OCI-M2 (cell line): Measurements from ENCODE around the gene ZNF616.
"Not testable (repeated sequence)": the region's sequence is repeated elsewhere in the genome, so short reads cannot be mapped to it uniquely, and the experiment has no call there.

ENCODE experiments used
- DNase-seq: peaks from one replicate; lab custom pipeline; 2025; ENCODE audit not compliant: unreplicated experiment; lab: John Stamatoyannopoulos, UW

Gene ZNF616

DNA sequence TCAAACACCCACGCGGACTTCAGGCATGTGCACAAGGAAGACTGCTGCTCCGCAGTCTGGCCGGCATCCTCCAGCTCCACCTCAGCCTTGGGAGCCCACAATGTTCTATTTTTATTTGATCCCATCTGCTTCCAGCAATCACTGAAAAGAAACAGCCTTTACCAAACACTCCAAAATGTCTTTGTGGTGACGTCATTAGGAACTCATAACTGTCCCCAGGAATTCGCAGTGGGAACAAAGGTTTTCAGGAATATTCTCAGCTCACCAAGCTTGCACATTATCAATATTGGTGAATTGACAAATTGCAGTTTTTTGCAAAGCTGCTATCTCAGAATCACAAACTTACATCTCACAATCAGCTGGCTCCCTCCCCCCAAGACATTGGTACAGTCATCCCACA, 29.0 kb downstream of the ZNF616 start:
- DNase-seq: no peak

DNA sequence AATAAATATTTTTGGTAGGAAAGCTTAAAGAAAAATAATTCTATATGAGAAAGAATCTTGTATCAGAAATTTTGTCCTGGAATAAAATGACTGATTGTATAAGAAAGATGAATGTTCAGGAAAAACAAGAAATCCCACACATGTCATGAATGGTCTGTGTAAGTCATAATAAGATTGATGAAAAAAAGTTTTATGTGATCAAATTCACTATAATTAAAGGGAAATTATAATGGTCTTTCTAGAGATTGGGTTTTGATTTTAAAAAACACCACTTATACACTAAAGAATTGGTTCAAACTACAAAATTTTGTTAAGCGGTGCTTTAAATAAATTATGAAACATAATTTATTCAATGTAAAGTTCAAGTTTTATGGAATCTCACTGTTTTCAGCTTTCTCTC, 37.0 kb downstream of the ZNF616 start:
- no peak for DNase-seq

DNA sequence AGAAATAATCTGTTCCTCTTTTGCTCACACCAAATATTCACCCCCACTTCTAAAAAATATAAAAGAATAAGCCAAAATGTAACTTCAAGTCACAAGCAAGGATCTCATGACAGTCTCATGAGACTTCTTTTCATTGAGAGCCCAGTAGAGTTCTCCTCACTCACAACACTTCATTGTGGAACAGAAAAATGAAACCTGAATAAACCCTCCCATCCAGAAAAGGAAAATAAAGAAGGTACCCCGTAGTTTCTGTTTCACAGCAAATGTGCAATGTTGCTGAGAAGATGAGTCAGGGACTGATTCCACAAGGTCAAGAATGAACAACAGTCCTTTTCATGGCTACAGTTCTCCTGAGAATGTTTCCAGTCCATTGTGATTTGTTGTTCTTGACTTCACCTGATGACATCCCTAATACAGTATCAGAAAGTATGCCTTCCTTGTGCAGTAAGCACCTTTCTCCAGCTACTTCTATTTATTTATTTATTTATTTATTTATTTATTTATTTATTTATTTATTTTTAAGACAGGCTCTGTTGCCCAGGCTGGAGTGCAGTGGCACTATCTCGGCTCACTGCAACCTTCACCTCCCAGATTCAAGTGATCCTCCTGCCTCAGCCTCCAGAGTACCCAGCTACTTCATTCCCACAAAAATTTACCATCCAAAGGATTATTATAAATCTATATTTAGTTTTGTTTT, 37.7 kb downstream of the ZNF616 start:
- DNase-seq: no peak

DNA sequence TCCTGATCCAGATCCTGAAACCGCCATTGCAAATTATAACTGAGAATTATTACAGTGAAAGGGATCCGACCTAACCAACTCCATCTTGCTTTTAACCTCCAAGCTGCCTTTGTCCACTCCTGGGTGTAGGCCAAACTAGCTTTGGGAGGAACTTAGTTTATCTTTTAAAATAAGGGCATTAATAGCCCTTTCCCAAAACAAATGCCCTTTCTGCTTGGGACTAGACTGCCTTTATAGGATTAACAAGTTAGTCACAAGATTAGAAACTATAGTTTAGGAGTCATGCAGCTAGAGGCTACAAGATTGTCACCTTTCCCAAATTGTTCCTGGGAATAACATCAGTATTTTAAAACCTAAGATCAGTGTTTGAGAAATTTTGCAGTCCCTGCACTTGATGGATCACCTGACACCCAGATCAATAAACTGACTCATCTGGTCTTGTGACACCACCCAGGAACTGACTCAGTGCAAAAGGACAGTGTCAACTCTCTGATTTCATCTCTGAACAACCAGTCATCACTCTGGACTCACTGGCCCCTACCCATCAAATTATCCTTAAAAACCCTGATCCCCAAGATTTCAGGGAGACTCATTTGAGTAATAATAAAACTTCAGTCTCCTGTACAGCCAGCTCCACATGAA, 40.1 kb downstream of the ZNF616 start:
- no peak for DNase-seq

DNA sequence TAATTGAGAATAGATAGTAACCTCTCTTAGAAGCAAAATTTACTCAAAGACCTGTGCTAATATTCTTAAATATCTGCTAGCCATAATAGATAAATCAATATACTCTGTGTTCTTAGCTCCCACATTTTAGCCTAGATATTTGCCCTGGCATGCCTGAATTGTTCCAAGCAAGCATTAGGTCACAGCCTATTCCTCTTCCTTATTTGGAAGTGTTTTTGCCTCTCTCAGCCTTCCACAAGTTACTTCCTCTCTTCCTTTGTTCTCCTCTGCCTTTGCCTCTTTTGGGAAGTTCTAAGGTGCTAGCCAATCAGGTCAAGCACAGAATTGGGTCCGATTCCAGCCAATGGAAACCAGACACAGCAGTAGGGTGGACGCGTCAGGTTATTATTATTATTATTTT, 43.3 kb downstream of the ZNF616 start:
- DNase-seq: not testable (repeated sequence)

DNA sequence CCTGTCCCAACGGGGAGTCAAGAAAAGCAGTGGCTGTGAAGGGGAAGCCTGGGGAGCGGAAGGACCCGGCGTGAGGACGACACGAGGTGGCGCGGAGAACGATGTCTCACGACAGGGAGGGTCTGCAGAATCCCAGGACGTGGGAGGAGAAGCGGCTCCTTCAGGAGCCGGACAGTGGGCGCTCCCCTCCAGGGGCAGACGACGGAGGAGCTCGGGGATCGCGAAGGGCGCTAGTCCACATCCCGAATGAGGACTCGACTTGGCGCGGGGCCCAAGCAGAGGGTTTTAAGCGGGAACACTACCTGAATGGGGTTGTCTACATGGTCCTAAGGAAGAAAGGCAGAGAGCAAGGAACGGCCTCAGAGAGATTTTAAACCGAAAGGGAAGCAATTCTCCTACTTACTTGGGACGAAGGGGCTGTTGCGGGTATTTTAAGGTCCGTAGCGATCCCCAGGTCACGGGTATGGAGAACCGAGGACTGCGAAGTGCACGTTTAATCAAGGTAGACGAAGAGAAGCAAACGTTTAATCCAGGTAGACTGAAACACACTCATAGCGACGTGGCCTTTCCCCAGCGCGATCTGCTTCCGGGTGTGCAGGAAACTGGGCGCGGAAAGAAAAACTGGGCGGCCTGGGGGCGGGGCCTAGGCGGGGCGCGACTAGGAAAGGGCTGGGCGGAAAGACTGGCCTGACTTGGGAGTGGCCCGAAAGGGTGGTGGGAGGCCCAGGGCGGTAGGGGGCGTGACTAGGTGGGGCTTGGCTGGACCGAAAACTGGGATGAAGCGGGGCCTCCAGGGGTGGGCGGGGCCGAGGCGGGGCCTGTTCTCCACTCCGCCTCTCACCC, 44.3 kb downstream of the ZNF616 start, which contains the start of gene ZNF841:
Gene ZNF841, minus strand, starts transcription at position 594 of the 843 bp plus-strand sequence. CDS start 10,964 bp downstream, outside the sequence.
- peak; percentile 51 for DNase-seq

DNA sequence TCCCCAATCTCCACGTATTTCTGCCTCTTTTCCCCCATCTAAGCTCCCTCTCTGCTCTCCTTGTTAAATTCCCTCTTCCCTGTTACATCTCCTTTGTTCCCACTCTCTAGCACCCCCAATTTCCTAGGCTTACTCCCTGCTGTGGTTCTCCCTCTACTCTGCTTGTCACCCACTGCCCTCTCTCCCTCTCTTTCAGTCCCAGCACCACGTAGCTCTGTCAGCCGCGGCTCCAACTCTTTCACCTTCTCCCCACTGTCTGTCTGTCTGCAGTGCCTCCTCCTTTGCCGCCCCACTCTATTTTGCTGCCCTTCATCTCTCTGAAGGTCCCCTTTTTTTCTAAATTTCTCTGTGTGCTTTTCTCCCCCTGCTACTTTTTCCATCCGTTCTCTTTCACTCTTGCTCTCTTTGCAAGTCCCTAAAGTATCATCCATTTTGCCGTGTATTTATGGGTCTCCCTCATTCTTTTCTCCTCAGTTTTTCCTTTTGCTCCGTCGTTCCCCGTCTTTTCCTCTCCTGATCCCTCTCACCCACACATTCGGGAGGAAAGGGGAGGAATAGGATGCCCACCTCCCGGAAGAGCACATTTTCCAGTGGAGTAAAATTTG, 45.1 kb downstream of the ZNF616 start:
- no peak for DNase-seq

DNA sequence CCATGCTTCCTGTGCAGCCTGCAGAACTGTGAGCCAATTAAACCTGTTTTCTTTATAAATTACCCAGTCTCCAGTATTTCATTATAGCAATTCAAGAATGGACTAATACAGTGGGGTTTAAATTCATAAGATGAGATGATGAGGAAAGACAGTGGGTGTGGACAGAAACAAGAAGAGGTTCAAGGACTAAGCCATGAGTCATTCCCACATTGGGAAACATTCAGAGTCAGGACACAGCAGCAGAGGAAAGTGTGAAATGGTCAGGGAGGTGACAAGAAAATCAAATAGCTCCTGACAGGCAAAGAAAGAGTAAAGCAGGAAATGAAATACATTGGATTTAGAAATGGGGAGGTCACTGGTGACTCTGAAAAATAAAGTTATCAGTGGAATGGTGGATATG, 53.3 kb downstream of the ZNF616 start:
- no peak for DNase-seq

DNA sequence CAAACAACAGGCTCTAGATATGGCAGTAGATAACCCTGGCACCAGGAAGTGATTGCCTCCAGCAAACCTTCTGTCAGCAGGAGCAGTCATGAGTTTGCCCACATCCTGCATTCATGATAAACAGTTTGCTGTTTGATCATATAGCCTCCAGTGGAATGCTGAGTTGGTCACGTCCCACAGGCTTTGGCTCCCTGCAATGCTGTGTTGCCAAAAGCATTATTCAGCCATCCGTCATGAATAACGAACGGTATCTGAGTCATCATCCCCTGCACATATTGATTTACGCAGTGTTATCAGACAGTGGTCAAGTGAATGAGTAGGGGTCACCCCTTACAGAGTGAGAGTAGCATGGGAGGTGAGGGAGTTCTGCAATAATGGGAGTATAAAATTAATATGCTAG, 69.2 kb downstream of the ZNF616 start:
- no peak for DNase-seq

DNA sequence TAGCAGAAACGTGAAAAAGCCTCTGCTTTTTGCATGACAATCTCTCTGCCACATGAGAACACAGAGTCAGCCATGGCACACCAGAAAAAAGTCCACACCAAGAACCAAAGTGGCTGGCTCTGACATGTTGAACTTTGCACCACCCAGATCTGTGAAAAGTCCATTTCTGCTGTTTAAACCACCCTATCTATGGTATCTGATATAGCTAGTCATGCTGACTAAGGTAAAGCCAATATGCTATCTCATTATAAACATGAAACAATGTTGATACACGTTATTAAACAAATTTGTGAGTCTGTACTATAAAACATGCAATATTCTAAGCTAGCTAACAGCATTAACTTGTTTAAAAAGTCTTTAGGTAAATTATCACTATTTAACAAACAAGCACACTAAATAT, 70.1 kb downstream of the ZNF616 start:
- no peak for DNase-seq

DNA sequence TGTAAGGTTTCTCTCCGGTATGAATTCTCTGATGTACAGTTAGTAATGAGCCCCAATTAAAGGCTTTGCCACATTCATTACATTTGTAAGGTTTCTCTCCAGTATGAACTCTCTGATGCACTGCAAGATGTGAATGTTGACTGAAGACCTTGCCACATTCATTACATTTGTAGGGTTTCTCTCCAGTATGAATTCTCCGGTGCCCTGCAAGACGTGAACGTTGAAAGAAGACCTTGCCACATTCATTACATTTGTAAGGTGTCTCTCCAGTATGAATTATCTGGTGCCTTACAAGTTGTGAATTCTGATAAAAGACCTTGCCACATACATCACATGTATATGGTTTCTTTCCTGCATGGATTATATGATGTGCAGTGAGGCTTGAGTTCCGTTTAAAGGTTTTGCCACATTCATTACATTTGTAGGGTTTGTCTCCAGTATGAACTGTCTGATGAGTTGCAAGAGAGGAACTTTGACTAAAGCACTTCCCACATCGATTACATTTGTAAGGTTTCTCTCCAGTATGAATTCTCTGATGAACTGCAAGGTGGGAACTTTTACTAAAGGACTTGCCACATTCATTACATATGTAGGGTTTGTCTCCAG, 73.4 kb downstream of the ZNF616 start:
- DNase-seq: no peak

DNA sequence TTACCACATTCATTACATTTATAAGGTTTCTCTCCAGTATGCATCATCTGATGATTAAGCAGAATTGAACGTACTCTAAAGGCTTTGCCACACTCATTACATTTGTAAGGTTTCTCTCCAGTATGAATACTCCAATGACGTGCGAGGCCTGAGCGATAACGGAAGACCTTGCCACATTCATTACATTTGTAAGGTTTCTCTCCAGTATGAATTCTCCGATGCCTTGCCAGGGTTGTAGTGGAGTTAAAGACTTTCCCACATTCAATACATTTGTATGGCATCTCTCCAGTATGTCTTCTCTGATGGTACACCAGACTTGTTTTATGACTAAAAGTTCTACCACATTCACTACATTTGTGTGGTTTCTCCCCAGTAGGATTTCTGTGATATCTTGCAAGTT, 74.3 kb downstream of the ZNF616 start:
- no peak for DNase-seq
